Endothelial cell of umbilical vein (primary cell): ENCODE data around the gene MAML1. TPM values are rescaled to one million over a fixed set of nuclear protein-coding genes. Genes with fewer than 3 reads are reported as not detected.

ENCODE experiments used
- BruUV-seq: library from RNA; stranded (reverse); fragments of 400-500 nt; replicated peaks from 2 replicates; lab custom pipeline; 2021; lab: Mats Ljungman, UMichigan
- CTCF ChIA-PET: fragments of 300-600, 350-600 bp; sonication (Branson Sonifier 250); formaldehyde crosslinking; loops from one replicate; lab custom pipeline; 2021; ENCODE audit warnings: antibody characterized with exemption, inconsistent platforms; lab: Charles Lee
- POLR2A ChIA-PET: fragments of 300-600, 350-600 bp; sonication (Branson Sonifier 250); formaldehyde crosslinking; loops from one replicate; lab custom pipeline; 2021; ENCODE audit warnings: antibody characterized with exemption, inconsistent platforms; lab: Charles Lee
- DNase-seq: peaks from one replicate; pipeline ENCODE4 v3.0.0-alpha.2; 2011; ENCODE audit warnings: low read depth, low spot score
- FAIRE-seq: peaks from 2 replicates; lab custom pipeline; 2011; peaks lifted over from hg19 to GRCh38; lab: Jason Lieb, UNC
- H2AFZ ChIP-seq: 2 replicates; pipeline ENCODE4 v1.6.0; 2012; ENCODE audit warnings: low read depth, low read length, control low read depth, inconsistent platforms
- H3K27ac ChIP-seq: 2 replicates; pipeline ENCODE4 v1.5.1; 2011; ENCODE audit warnings: low read depth, mild to moderate bottlenecking, control low read depth, low read length, moderate library complexity; ENCODE audit not compliant: insufficient read depth
- H3K27me3 ChIP-seq, 2 experiments: 2 replicates each; pipeline versions ENCODE4 v1.6.0 to v1.6.1; 2011; ENCODE audit warnings: low read length in 2 of 2, mixed read lengths in 1 of 2; ENCODE audit not compliant: control insufficient read depth in 2 of 2, insufficient read depth in 2 of 2
- H3K36me3 ChIP-seq, 2 experiments: 2 replicates in 1 of 2; 3 replicates in 1 of 2; pipeline ENCODE4 v1.5.1; 2011; ENCODE audit warnings: low read length in 2 of 2, mild to moderate bottlenecking in 1 of 2, moderate library complexity in 1 of 2; ENCODE audit not compliant: control insufficient read depth in 2 of 2, insufficient read depth in 2 of 2; ENCODE audit errors: extremely low read depth in 1 of 2
- H3K4me1 ChIP-seq: 3 replicates; pipeline ENCODE4 v1.5.1; 2011; ENCODE audit warnings: mild to moderate bottlenecking, low read length; ENCODE audit not compliant: control insufficient read depth, insufficient read depth; ENCODE audit errors: extremely low read depth
- H3K4me2 ChIP-seq: 2 replicates; pipeline ENCODE4 v1.6.1; 2011; ENCODE audit warnings: low read length, control low read depth, mixed read lengths; ENCODE audit not compliant: insufficient read depth
- H3K4me3 ChIP-seq, 3 experiments: fragments of 200-600 bp in 1 of 3; sonication (generic), shearing (Covaris generic) in 1 of 3; replicated peaks in 1 of 3; 2 replicates each; pipeline ENCODE4 v1.5.1; 2011 to 2016; ENCODE audit warnings: control low read depth in 3 of 3, low read length in 3 of 3, mild to moderate bottlenecking in 2 of 3, inconsistent platforms in 1 of 3, low read depth in 1 of 3, moderate library complexity in 1 of 3; ENCODE audit not compliant: insufficient read depth in 1 of 3
- H3K79me2 ChIP-seq: 2 replicates; pipeline ENCODE4 v1.6.0; 2012; ENCODE audit warnings: low read length, inconsistent platforms; ENCODE audit not compliant: control insufficient read depth, insufficient read depth
- H3K9ac ChIP-seq: replicated peaks from 2 replicates; pipeline ENCODE3; 2011; ENCODE audit warnings: low read length, control low read depth; ENCODE audit not compliant: insufficient read depth; ENCODE audit errors: extremely low read depth
- H3K9me1 ChIP-seq: replicated peaks from 3 replicates; pipeline ENCODE4 v1.6.0; 2011; ENCODE audit warnings: mild to moderate bottlenecking, low read length; ENCODE audit not compliant: control insufficient read depth, insufficient read depth; ENCODE audit errors: extremely low read depth
- H3K9me3 ChIP-seq: replicated peaks from 2 replicates; pipeline ENCODE4 v1.5.1; 2012; ENCODE audit warnings: low read length, inconsistent platforms; ENCODE audit not compliant: control insufficient read depth, insufficient read depth
- H4K20me1 ChIP-seq: replicated peaks from 2 replicates; pipeline ENCODE3; 2011; ENCODE audit warnings: mild to moderate bottlenecking, low read length; ENCODE audit not compliant: control insufficient read depth, insufficient read depth; ENCODE audit errors: extremely low read depth
- EZH2 ChIP-seq: IDR thresholded peaks from 2 replicates; pipeline ENCODE4 v1.6.1; 2012; ENCODE audit warnings: borderline replicate concordance, low read depth, mild to moderate bottlenecking, moderate library complexity, low read length, inconsistent platforms; ENCODE audit not compliant: severe bottlenecking
- MAX ChIP-seq: IDR thresholded peaks from 2 replicates; pipeline ENCODE4 v1.6.1; 2011; ENCODE audit not compliant: insufficient read depth, insufficient read length
- POLR2A ChIP-seq: IDR thresholded peaks from 2 replicates; pipeline ENCODE4 v1.6.1; 2012; ENCODE audit warnings: low read depth, mild to moderate bottlenecking, control low read depth, low read length
- POLR2AphosphoS5 ChIP-seq: IDR thresholded peaks from 2 replicates; pipeline ENCODE4 v1.6.1; 2012; ENCODE audit warnings: low read depth, mild to moderate bottlenecking, control low read depth, low read length, moderate library complexity; ENCODE audit not compliant: insufficient read depth
- dilution Hi-C: fragments of 300-500 bp; cut with MboI; formaldehyde crosslinking; loops from one replicate; pipeline ENCODE4 v1.15.0; 2019; ENCODE audit warnings: low sequenced_read_pairs; ENCODE audit not compliant: extremely low pct_ligation_motif_present
- intact Hi-C: fragments of 100-400 bp; cut with micrococcal nuclease; formaldehyde crosslinking; loops from one replicate; pipeline ENCODE4 v1.10.0; 2022
- polyA plus RNA-seq, 4 experiments: library from polyadenylated mRNA; depleted of rRNA in 3 of 4; stranded (reverse) in 3 of 4; unstranded in 1 of 4; fragments of >200 nt; gene quantifications; 2 replicates each; pipeline versions ENCODE4 v1.2.1 to v1.2.3, GENCODE V29; 2011 to 2012; ENCODE audit warnings: missing spikeins in 1 of 4
- total RNA-seq: library from RNA; stranded (reverse); gene quantifications from 2 replicates; pipeline ENCODE4 v1.2.3, GENCODE V29; 2021

Gene MAML1
- total and polyA plus RNA-seq, 2 donors (not counting 3 experiments of a cell fraction or from before 2014, with no cell fraction given): 12.4 to 29.0 TPM

- peak; percentile 100 for DNase-seq
- peak overlapping the region; percentile 34 to 77 (median 70) for H3K4me3 ChIP-seq
- dilution Hi-C loops: no loop called here
- H2AFZ ChIP-seq: peak overlapping the region; percentile 44
- peak overlapping the region; percentile 94 for H3K27ac ChIP-seq
- intact Hi-C loops: loop anchor here (1.0 to 5.0 kb wide), 6 partner anchors 11 to 1544 kb away; partner anchors contain the start of genes HNRNPH1, MAML1, MGAT4B and RACK1
- H3K9ac ChIP-seq: peak overlapping the region; percentile 97
- H3K4me1 ChIP-seq: peaks cover 18% of the 10 kb centered on the region
- H3K9me1 ChIP-seq: no peaks in the 10 kb centered on the region
- ChIA-PET POLR2A (interaction anchor here (4.4 kb wide), 1 partner anchor 75 kb away, joined by 18 read pairs; the partner anchor contains the start of gene HNRNPH1), CTCF (no interaction called here)
- no peaks in the 10 kb centered on the region for H4K20me1 ChIP-seq
- TF ChIP-seq POLR2A: peak; percentile 63
- no peak for TF ChIP-seq EZH2
- peak; percentile 68 for TF ChIP-seq POLR2AphosphoS5
- TSS peak; percentile 89 for BruUV-seq
- H3K36me3 ChIP-seq: no peaks in the 10 kb centered on the region
- H3K27me3 ChIP-seq: no peaks in the 10 kb centered on the region
- peak; percentile 98 for FAIRE-seq
- no peaks in the 10 kb centered on the region for H3K9me3 ChIP-seq
- peak overlapping the region; percentile 81 for H3K4me2 ChIP-seq
- peaks cover 44% of the 10 kb centered on the region for H3K79me2 ChIP-seq
These were observed 34.4 kb upstream of the MAML1 start for GRCh38 chr5:179697993-179698934.

GRCh38 chr5:179698935-179699615 is 33.5 kb upstream of the MAML1 start, which contains the start of gene CANX:
CANX (plus strand) TSS chr5:179698967; CDS start chr5:179705682, 6,715 bp downstream.
- peaks cover 2 to 4% of the 10 kb centered on the region in 2 experiments for H3K36me3 ChIP-seq
- POLR2A ChIA-PET: interaction anchor here (4.4 kb wide), 1 partner anchor 76 kb away, joined by 18 read pairs; the partner anchor contains the start of gene HNRNPH1
- TF ChIP-seq POLR2AphosphoS5 (peak; percentile 56), POLR2A (peak; percentile 7), EZH2 (no peak), MAX (peak; percentile 76)
- peak within 1 kb of the TSS; percentile 77 to 96 (median 90) for H3K4me3 ChIP-seq
- no peaks in the 10 kb centered on the region for H3K9me3 ChIP-seq
- peak within 1 kb of the TSS; percentile 81 for H3K4me2 ChIP-seq
- FAIRE-seq (no peak), DNase-seq (peak; percentile 46)
- H3K9me1 ChIP-seq: no peaks in the 10 kb centered on the region
- H3K9ac ChIP-seq: peak within 1 kb of the TSS; percentile 97
- no peaks in the 10 kb centered on the region for H4K20me1 ChIP-seq
- H3K27ac ChIP-seq: peak within 1 kb of the TSS; percentile 94
- H3K27me3 ChIP-seq: no peaks in the 10 kb centered on the region
- H2AFZ ChIP-seq: peak within 1 kb of the TSS; percentile 44
- peaks cover 52% of the 10 kb centered on the region for H3K79me2 ChIP-seq
- CTCF ChIA-PET: interaction anchor here (0.9 kb wide), 1 partner anchor 17 kb away, joined by 3 read pairs; no protein-coding TSS in a partner anchor
- H3K4me1 ChIP-seq: peaks cover 18% of the 10 kb centered on the region
- no TSS peak for BruUV-seq
- intact Hi-C loops (loop anchor here (1.0 to 5.0 kb wide), 7 partner anchors 12 to 1543 kb away; partner anchors contain the start of genes HNRNPH1, MAML1, MGAT4B and MRNIP), dilution Hi-C loops (no loop called here)
